HCT116 (cell line): ENCODE results near the gene C19orf38. TPM values are rescaled to one million over a fixed set of nuclear protein-coding genes. Genes with fewer than 3 reads are reported as not detected.

ENCODE experiments used
- ATAC-seq: fragments of 200-7000 bp; cut with Tn5 transposase; 2 replicates; pipeline ENCODE4 v1.9.1; 2020; ENCODE audit warnings: mild to moderate bottlenecking, moderate library complexity
- BruUV-seq: library from RNA; stranded (reverse); fragments of 400-500 nt; replicated peaks from 2 replicates; lab custom pipeline; 2021; lab: Mats Ljungman, UMichigan
- CTCF ChIA-PET: fragments of 300-600 bp; sonication (Branson Sonifier 250); formaldehyde crosslinking; loops from one replicate; lab custom pipeline; 2021; ENCODE audit warnings: antibody characterized with exemption; lab: Charles Lee
- POLR2A ChIA-PET: fragments of 300-600, 350-600 bp; sonication (Branson Sonifier 250); formaldehyde crosslinking; loops from one replicate; lab custom pipeline; 2021; ENCODE audit warnings: antibody characterized with exemption; lab: Charles Lee
- RAD21 ChIA-PET, 2 experiments: fragments of 300-600 bp; sonication (Branson Sonifier 250); formaldehyde crosslinking; loops; one replicate each; lab custom pipeline; 2023; ENCODE audit warnings: low total read pairs in 2 of 2; ENCODE audit not compliant: uncharacterized antibody in 2 of 2, unreplicated experiment in 2 of 2, low non-redundant PET in 1 of 2; lab: Charles Lee
- DNase-seq: peaks from one replicate; pipeline ENCODE4 v3.0.0-alpha.2; 2010; ENCODE audit warnings: low read depth, low spot score
- H2AFZ ChIP-seq: fragments of 200-600 bp; shearing (Covaris generic), sonication (generic); 2 replicates; pipeline ENCODE4 v1.6.1; 2017; ENCODE audit warnings: low read depth, mixed run types, mixed read lengths, antibody characterized with exemption, low read length; ENCODE audit not compliant: poor library complexity, severe bottlenecking
- H3K27ac ChIP-seq: 2 replicates; pipeline ENCODE4 v1.5.1; 2012; ENCODE audit warnings: low read depth, low read length
- H3K27me3 ChIP-seq: fragments of 200-600 bp; sonication (generic); 2 replicates; pipeline ENCODE4 v1.6.1; 2016; ENCODE audit warnings: mixed run types, low read length, mixed read lengths; ENCODE audit not compliant: insufficient read depth
- H3K36me3 ChIP-seq, 2 experiments: fragments of 200-500 bp in 1 of 2; fragments of 200-600 bp in 1 of 2; sonication (Bioruptor generic) in 1 of 2; sonication (generic) in 1 of 2; 2 replicates each; pipeline versions ENCODE4 v1.5.1 to v1.6.1; 2014 to 2016; ENCODE audit warnings: low read length in 2 of 2, inconsistent platforms in 1 of 2, mixed read lengths in 1 of 2, mixed run types in 1 of 2; ENCODE audit not compliant: insufficient read depth in 2 of 2, control insufficient read depth in 1 of 2
- H3K4me1 ChIP-seq, 2 experiments: fragments of 200-600 bp in 1 of 2; sonication (generic) in 1 of 2; 2 replicates each; pipeline versions ENCODE4 v1.5.1 to v1.6.1; 2012 to 2017; ENCODE audit warnings: low read length in 2 of 2, inconsistent platforms in 1 of 2, mild to moderate bottlenecking in 1 of 2, mixed read lengths in 1 of 2, mixed run types in 1 of 2, moderate library complexity in 1 of 2; ENCODE audit not compliant: insufficient read depth in 2 of 2, control insufficient read depth in 1 of 2
- H3K4me2 ChIP-seq: fragments of 200-600 bp; sonication (generic); 2 replicates; pipeline ENCODE4 v1.6.1; 2017; ENCODE audit warnings: mixed run types, low read length, mixed read lengths
- H3K4me3 ChIP-seq, 2 experiments: fragments of 200-600 bp in 1 of 2; sonication (generic) in 1 of 2; replicated peaks in 1 of 2; 2 replicates each; pipeline ENCODE4 v1.5.1; 2011 to 2016; ENCODE audit warnings: low read length in 2 of 2, control low read depth in 1 of 2, low read depth in 1 of 2, mild to moderate bottlenecking in 1 of 2, mixed read lengths in 1 of 2, mixed run types in 1 of 2
- H3K79me2 ChIP-seq: fragments of 200-600 bp; sonication (generic); 2 replicates; pipeline ENCODE4 v1.6.1; 2017; ENCODE audit warnings: mild to moderate bottlenecking, mixed run types, low read length, moderate library complexity, mixed read lengths; ENCODE audit not compliant: insufficient read depth
- H3K9ac ChIP-seq: fragments of 200-600 bp; sonication (generic); 2 replicates; pipeline ENCODE4 v1.6.1; 2016; ENCODE audit warnings: low read length, mixed read lengths
- H3K9me2 ChIP-seq: fragments of 200-600 bp; sonication (generic), shearing (Covaris generic); 2 replicates; pipeline ENCODE4 v1.6.1; 2017; ENCODE audit warnings: mixed run types, mild to moderate bottlenecking, moderate library complexity; ENCODE audit not compliant: insufficient read depth
- H3K9me3 ChIP-seq, 2 experiments: fragments of 200-500 bp in 1 of 2; fragments of 200-600 bp in 1 of 2; sonication (Bioruptor generic) in 1 of 2; sonication (generic) in 1 of 2; 2 replicates each; pipeline ENCODE4 v1.6.1; 2014 to 2017; ENCODE audit warnings: low read length in 2 of 2, mixed read lengths in 2 of 2, inconsistent platforms in 1 of 2, low read depth in 1 of 2, mild to moderate bottlenecking in 1 of 2, mixed run types in 1 of 2, moderate library complexity in 1 of 2; ENCODE audit not compliant: control insufficient read depth in 1 of 2, insufficient read depth in 1 of 2
- H4K20me1 ChIP-seq: fragments of 200-600 bp; sonication (generic), shearing (Covaris generic); 2 replicates; pipeline ENCODE4 v1.6.1; 2017; ENCODE audit warnings: mixed run types, mild to moderate bottlenecking, moderate library complexity; ENCODE audit not compliant: insufficient read depth
- CBX3 ChIP-seq: IDR thresholded peaks from 2 replicates; pipeline ENCODE4 v1.6.1; 2012; ENCODE audit warnings: low read depth
- CEBPB ChIP-seq: IDR thresholded peaks from 2 replicates; pipeline ENCODE4 v1.6.1; 2012; ENCODE audit warnings: low read depth
- CTCF ChIP-seq, 3 experiments: fragments of 200-600 bp in 1 of 3; sonication (generic) in 1 of 3; IDR thresholded peaks in 2 of 3; conservative IDR thresholded peaks in 1 of 3; 2 replicates each; pipeline ENCODE4 v1.5.1; 2012 to 2017; ENCODE audit warnings: low read depth in 2 of 3, low read length in 2 of 3, antibody characterized with exemption in 1 of 3, borderline replicate concordance in 1 of 3, control low read depth in 1 of 3, mild to moderate bottlenecking in 1 of 3, mixed read lengths in 1 of 3, mixed run types in 1 of 3, moderate library complexity in 1 of 3; ENCODE audit not compliant: insufficient read depth in 1 of 3
- EGR1 ChIP-seq: IDR thresholded peaks from 2 replicates; pipeline ENCODE4 v1.6.1; 2012; ENCODE audit warnings: low read depth
- EZH2 ChIP-seq: fragments of 200-600 bp; sonication (generic); IDR thresholded peaks from 2 replicates; pipeline ENCODE4 v1.6.1; 2017; ENCODE audit warnings: antibody characterized with exemption, mixed run types
- FOSL1 ChIP-seq: IDR thresholded peaks from 2 replicates; pipeline ENCODE4 v1.6.1; 2012; ENCODE audit warnings: low read depth
- JUND ChIP-seq: IDR thresholded peaks from 2 replicates; pipeline ENCODE4 v1.6.1; 2012
- MAX ChIP-seq: IDR thresholded peaks from 2 replicates; pipeline ENCODE4 v1.6.1; 2012
- POLR2A ChIP-seq: IDR thresholded peaks from 2 replicates; pipeline ENCODE4 v1.7.0; 2011; ENCODE audit warnings: borderline replicate concordance; ENCODE audit not compliant: insufficient read depth, insufficient read length; ENCODE audit errors: extremely low read depth
- POLR2AphosphoS5 ChIP-seq: IDR thresholded peaks from 2 replicates; pipeline ENCODE4 v1.6.1; 2011; ENCODE audit warnings: mild to moderate bottlenecking, low read depth, low read length, moderate library complexity
- RAD21 ChIP-seq: IDR thresholded peaks from 2 replicates; pipeline ENCODE4 v1.6.1; 2012; ENCODE audit warnings: low read depth, mild to moderate bottlenecking
- SIN3A ChIP-seq: IDR thresholded peaks from 2 replicates; pipeline ENCODE4 v1.6.1; 2012; ENCODE audit warnings: low read depth
- SP1 ChIP-seq: IDR thresholded peaks from 2 replicates; pipeline ENCODE4 v1.6.1; 2012; ENCODE audit warnings: low read depth
- TCF7L2 ChIP-seq: IDR thresholded peaks from 2 replicates; pipeline ENCODE4 v1.7.0; 2011; ENCODE audit warnings: borderline replicate concordance, inconsistent platforms; ENCODE audit not compliant: insufficient read depth, insufficient read length; ENCODE audit errors: extremely low read depth
- YY1 ChIP-seq: IDR thresholded peaks from 2 replicates; pipeline ENCODE4 v1.6.1; 2011; ENCODE audit warnings: low read length, low read depth, moderate library complexity, mild to moderate bottlenecking; ENCODE audit not compliant: insufficient replicate concordance; ENCODE audit errors: extremely low read depth
- ZBTB33 ChIP-seq: IDR thresholded peaks from 2 replicates; pipeline ENCODE4 v1.6.1; 2011; ENCODE audit warnings: mild to moderate bottlenecking, low read length, moderate library complexity; ENCODE audit not compliant: insufficient replicate concordance; ENCODE audit errors: extremely low read depth
- ZFX ChIP-seq: fragments of 450-650 bp; IDR thresholded peaks from 2 replicates; pipeline ENCODE4 v1.6.1; 2017
- intact Hi-C: fragments of 100-400 bp; cut with micrococcal nuclease; formaldehyde crosslinking; loops from 2 replicates; pipeline ENCODE4 v1.10.0; 2022
- total RNA-seq: library from RNA; stranded (reverse); gene quantifications from one replicate; pipeline ENCODE4 v1.2.1, GENCODE V29; 2021; ENCODE audit not compliant: unreplicated experiment

Gene C19orf38
- total RNA-seq, 1 experiment from 2014 or later, result 0.74 TPM

GRCh38 chr19:10800488-10800887 lies 47.7 kb upstream of the C19orf38 start (continued):
- TF ChIP-seq ZBTB33 (no peak), CTCF (IDR thresholded peaks at IDR 0.05 in 2 of 3, conservative IDR thresholded peaks at IDR 0.05 in 1 of 3; ENCODE audit: borderline replicate concordance in 1 of 3, insufficient read depth in 1 of 3, low read depth in 2 of 3, low read length in 2 of 3) (no peak)

- H3K27me3 ChIP-seq, result no peaks in the 10 kb centered on the region
- intact Hi-C loops, result no loop called here
- no peak for ATAC-seq
- no peak overlapping the region for H3K9ac ChIP-seq
- no peaks in the 10 kb centered on the region for H3K4me1 ChIP-seq
- H3K4me3 ChIP-seq, result no peak overlapping the region
- H2AFZ ChIP-seq, result no peak overlapping the region
- no peak for DNase-seq
- no peaks in the 10 kb centered on the region for H3K79me2 ChIP-seq
- ChIA-PET RAD21 (no interaction called here), CTCF (no interaction called here), POLR2A (no interaction called here)
- H3K4me2 ChIP-seq, result no peak overlapping the region
- H3K9me2 ChIP-seq, result no peaks in the 10 kb centered on the region
- BruUV-seq, result no TSS peak
- H3K27ac ChIP-seq, result no peak overlapping the region
- H4K20me1 ChIP-seq, result no peaks in the 10 kb centered on the region
- H3K9me3 ChIP-seq, result no peaks in the 10 kb centered on the region
- peaks cover 6 to 33% of the 10 kb centered on the region in 2 experiments; a peak in 3 of 4 replicates for H3K36me3 ChIP-seq
- TF ChIP-seq ZFX (no peak), CBX3 (no peak), YY1 (no peak), SIN3A (no peak), POLR2AphosphoS5 (no peak), TCF7L2 (no peak), MAX (no peak), RAD21 (no peak), EZH2 (no peak), JUND (no peak), EGR1 (no peak), POLR2A (no peak), CEBPB (no peak), SP1 (no peak), CTCF (IDR thresholded peaks at IDR 0.05 in 2 of 3, conservative IDR thresholded peaks at IDR 0.05 in 1 of 3; ENCODE audit: borderline replicate concordance in 1 of 3, insufficient read depth in 1 of 3, low read depth in 2 of 3, low read length in 2 of 3) (no peak), ZBTB33 (no peak), FOSL1 (no peak)
Observed at GRCh38 chr19:10802479-10802878, 45.7 kb upstream of the C19orf38 start.
